22Rv1 (cell line): Measurements from ENCODE around the gene LRRC58.

Experiments
- CTCF ChIP-seq: fragments of 450-650 bp; IDR thresholded peaks from 2 replicates; pipeline ENCODE4 v1.5.1; 2017; ENCODE audit warnings: mild to moderate bottlenecking
- ZFX ChIP-seq: fragments of 450-650 bp; IDR thresholded peaks from 2 replicates; pipeline ENCODE4 v1.6.1; 2017; ENCODE audit warnings: antibody characterized with exemption, borderline replicate concordance

- TF ChIP-seq CTCF (no peak), ZFX (no peak)
Observed at GRCh38 chr3:120348065-120348990, 826 bp downstream of the LRRC58 start.
